Gastroesophageal sphincter (tissue), 4 donors: ENCODE results near the gene PPP2R5C. TPM values are rescaled to one million over a fixed set of nuclear protein-coding genes. Genes with fewer than 3 reads are reported as not detected.

ENCODE experiments used
- ATAC-seq: fragments of 150-250 bp; one replicate; pipeline ENCODE4 v1.9.1; 2016; ENCODE audit warnings: mild to moderate bottlenecking, moderate library complexity
- H3K27ac ChIP-seq, 4 donors: fragments of 200-600 bp; sonication (generic) in 3 of 4; 1 replicate in 3 of 4; 2 replicates in 1 of 4; pipeline ENCODE4 v1.5.1; 2016 to 2019
- H3K27me3 ChIP-seq: fragments of 200-600 bp; sonication (generic); one replicate; pipeline ENCODE4 v1.5.1; 2019
- H3K36me3 ChIP-seq, 2 donors: fragments of 200-600 bp; sonication (generic); one replicate each; pipeline ENCODE4 v1.5.1; 2019; ENCODE audit warnings: control low read depth in 1 of 2
- H3K4me1 ChIP-seq, 3 donors: fragments of 200-600 bp; sonication (generic); 1 replicate in 2 of 3; 2 replicates in 1 of 3; pipeline ENCODE4 v1.5.1; 2016 to 2019; ENCODE audit warnings: control low read depth in 2 of 3
- H3K4me3 ChIP-seq, 2 donors: fragments of 200-600 bp; sonication (generic); one replicate each; pipeline ENCODE4 v1.5.1; 2019; ENCODE audit warnings: mild to moderate bottlenecking in 1 of 2, moderate library complexity in 1 of 2
- H3K9me3 ChIP-seq, 3 donors: fragments of 200-600 bp; sonication (generic); one replicate each; pipeline ENCODE4 v1.5.1; 2017 to 2019; ENCODE audit warnings: control low read depth in 2 of 3
- EP300 ChIP-seq: sonication (generic); formaldehyde crosslinking; IDR thresholded peaks from one replicate; pipeline ENCODE4 v1.6.1; 2017; ENCODE audit warnings: antibody characterized with exemption, mild to moderate bottlenecking
- POLR2A ChIP-seq, 2 donors: fragments of 450-650 bp; IDR thresholded peaks; one replicate each; pipeline ENCODE4 v1.6.1; 2017; ENCODE audit warnings: antibody characterized with exemption in 2 of 2, mild to moderate bottlenecking in 2 of 2, moderate library complexity in 1 of 2
- POLR2AphosphoS5 ChIP-seq: sonication (generic); formaldehyde crosslinking; IDR thresholded peaks from one replicate; pipeline ENCODE4 v1.6.1; 2017; ENCODE audit warnings: antibody characterized with exemption
- WGBS, 2 donors: methylation state at CpG; one replicate each; pipeline ENCODE4 v1.1.5; 2018; ENCODE audit warnings: low coverage in 1 of 2; 5-methylcytosine and 5-hydroxymethylcytosine counted together
- total RNA-seq, 4 donors: library from RNA; depleted of rRNA; stranded (reverse); fragments of >200 nt; gene quantifications; one replicate each; pipeline ENCODE4 v1.1.0, GENCODE V29; 2016
- TF ChIP-seq, protein P1 (sequence below), 4 experiments: fragments of 200-600 bp in 2 of 4; fragments of 450-650 bp in 2 of 4; sonication (generic) in 1 of 4; IDR thresholded peaks; one replicate each; pipeline ENCODE4 v1.5.1; 2017 to 2019; ENCODE audit warnings: antibody characterized with exemption in 4 of 4, mild to moderate bottlenecking in 2 of 4, moderate library complexity in 2 of 4

Gene PPP2R5C
- total RNA-seq, 4 donors from 2014 or later = 123 to 199 (median 131) TPM

DNA sequence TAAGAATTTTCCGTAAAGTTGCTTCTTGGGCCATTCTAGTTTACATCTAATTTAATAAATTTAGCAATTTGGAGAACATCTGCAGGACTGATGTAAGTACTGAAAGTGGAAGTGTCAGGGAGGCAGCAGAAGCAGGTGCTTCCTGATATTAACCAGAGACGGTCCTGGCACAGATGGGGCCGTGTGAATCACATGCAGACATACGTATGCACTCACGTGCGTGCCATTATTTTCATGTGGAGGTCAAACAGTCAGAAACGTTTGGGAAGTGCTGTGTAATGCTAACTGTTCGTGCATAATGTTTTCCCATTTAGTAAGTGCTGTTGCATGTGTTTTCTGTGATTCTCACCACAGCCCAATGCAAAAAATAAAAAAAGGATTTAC lies 115.0 kb downstream of the PPP2R5C start:
- no peak for TF ChIP-seq POLR2A (IDR thresholded peaks at IDR 0.05)
- TF ChIP-seq POLR2AphosphoS5 = peak; percentile 95
- TF ChIP-seq EP300 = peak; percentile 42
- TF ChIP-seq, protein P1, sequence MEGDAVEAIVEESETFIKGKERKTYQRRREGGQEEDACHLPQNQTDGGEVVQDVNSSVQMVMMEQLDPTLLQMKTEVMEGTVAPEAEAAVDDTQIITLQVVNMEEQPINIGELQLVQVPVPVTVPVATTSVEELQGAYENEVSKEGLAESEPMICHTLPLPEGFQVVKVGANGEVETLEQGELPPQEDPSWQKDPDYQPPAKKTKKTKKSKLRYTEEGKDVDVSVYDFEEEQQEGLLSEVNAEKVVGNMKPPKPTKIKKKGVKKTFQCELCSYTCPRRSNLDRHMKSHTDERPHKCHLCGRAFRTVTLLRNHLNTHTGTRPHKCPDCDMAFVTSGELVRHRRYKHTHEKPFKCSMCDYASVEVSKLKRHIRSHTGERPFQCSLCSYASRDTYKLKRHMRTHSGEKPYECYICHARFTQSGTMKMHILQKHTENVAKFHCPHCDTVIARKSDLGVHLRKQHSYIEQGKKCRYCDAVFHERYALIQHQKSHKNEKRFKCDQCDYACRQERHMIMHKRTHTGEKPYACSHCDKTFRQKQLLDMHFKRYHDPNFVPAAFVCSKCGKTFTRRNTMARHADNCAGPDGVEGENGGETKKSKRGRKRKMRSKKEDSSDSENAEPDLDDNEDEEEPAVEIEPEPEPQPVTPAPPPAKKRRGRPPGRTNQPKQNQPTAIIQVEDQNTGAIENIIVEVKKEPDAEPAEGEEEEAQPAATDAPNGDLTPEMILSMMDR (IDR thresholded peaks at IDR 0.05) = no peak
- H3K4me3 ChIP-seq = no peak overlapping the region
- ATAC-seq = peak; percentile 83
- no peaks in the 10 kb centered on the region for H3K9me3 ChIP-seq
- H3K27me3 ChIP-seq = no peaks in the 10 kb centered on the region
- peak overlapping the region in 2 of 4 donors; percentile 67 to 74 for H3K27ac ChIP-seq
- WGBS, 2 donors = 8 to 10% methylated on average over 7 to 8 of the region's 8 CpGs
- peaks cover 0 to 16% of the 10 kb centered on the region in 2 donors for H3K36me3 ChIP-seq
- H3K4me1 ChIP-seq = peaks cover 0 to 72% (median 9%) of the 10 kb centered on the region in 3 donors

DNA sequence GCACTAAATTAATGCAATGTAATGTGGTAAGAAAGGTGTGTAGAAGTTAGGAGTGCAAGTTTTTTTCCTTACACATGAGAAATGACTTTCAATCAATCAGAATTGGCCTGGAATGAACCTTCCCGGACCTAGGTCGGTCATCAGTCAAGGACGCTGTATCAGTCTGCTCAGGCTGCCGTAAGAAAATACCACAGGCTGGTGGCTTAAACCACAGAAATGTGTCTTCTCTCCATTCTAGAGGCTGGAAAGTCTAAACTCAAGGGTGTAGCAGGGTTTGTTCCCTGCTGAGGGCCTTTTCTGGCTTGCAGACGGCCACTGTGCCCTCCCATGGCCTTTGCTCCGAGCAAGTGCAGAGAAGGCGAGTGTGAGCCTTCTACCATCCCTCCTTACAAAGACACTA lies 116.3 kb downstream of the PPP2R5C start:
- TF ChIP-seq EP300 (no peak), POLR2A (IDR thresholded peaks at IDR 0.05) (no peak), POLR2AphosphoS5 (no peak)
- TF ChIP-seq, protein P1 (IDR thresholded peaks at IDR 0.05) = no peak
- H3K9me3 ChIP-seq = no peaks in the 10 kb centered on the region
- H3K36me3 ChIP-seq = peaks cover 0 to 25% of the 10 kb centered on the region in 2 donors
- no peak overlapping the region for H3K4me3 ChIP-seq
- no peaks in the 10 kb centered on the region for H3K27me3 ChIP-seq
- H3K27ac ChIP-seq = peak overlapping the region in 3 of 4 donors; percentile 19 to 74 (median 67)
- H3K4me1 ChIP-seq = peaks cover 0 to 66% (median 9%) of the 10 kb centered on the region in 3 donors
- no peak for ATAC-seq
- WGBS, 2 donors = 87 to 95% methylated on average over 4 to 7 of the region's 7 CpGs

DNA sequence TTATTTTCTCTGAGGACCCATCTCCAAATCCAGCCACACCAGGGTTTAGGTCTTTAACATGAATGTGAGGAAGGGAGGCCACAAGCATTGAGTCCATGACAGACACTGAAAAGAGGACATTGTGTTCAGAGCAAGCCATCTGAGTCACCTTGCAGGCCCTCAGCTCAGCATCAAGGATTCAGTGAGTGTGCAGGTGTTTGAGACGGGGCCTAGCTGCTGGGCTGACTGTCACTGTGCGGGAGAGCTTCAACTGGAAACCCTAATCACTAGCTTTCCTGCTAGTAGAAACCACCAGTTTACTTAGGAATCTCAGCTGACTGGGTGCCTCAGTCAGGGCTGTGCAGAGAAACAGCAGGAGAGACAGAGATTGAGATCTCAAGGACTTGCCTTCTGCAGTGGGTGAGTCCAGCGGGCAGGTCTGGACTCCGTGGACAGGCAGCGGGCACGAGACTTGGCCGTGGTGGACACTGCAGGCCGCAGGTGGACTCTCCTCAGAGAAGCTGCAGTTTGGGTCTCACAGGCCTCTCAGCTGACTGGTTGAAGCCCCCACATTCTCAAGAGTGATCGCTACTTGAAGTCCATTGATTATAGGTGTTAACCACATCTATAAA lies 116.8 kb downstream of the PPP2R5C start:
- TF ChIP-seq EP300 = no peak
- no peak for TF ChIP-seq POLR2AphosphoS5
- TF ChIP-seq, protein P1 (IDR thresholded peaks at IDR 0.05) = no peak
- no peak for TF ChIP-seq POLR2A (IDR thresholded peaks at IDR 0.05)
- H3K9me3 ChIP-seq = no peaks in the 10 kb centered on the region
- peaks cover 0 to 61% (median 9%) of the 10 kb centered on the region in 3 donors for H3K4me1 ChIP-seq
- 98 to 100% methylated on average over 6 to 7 of the region's 9 CpGs for WGBS, 2 donors
- H3K36me3 ChIP-seq = peaks cover 0 to 31% of the 10 kb centered on the region in 2 donors
- peak overlapping the region in 2 of 4 donors; percentile 19 to 74 for H3K27ac ChIP-seq
- H3K4me3 ChIP-seq = no peak overlapping the region
- H3K27me3 ChIP-seq = no peaks in the 10 kb centered on the region
- no peak for ATAC-seq

DNA sequence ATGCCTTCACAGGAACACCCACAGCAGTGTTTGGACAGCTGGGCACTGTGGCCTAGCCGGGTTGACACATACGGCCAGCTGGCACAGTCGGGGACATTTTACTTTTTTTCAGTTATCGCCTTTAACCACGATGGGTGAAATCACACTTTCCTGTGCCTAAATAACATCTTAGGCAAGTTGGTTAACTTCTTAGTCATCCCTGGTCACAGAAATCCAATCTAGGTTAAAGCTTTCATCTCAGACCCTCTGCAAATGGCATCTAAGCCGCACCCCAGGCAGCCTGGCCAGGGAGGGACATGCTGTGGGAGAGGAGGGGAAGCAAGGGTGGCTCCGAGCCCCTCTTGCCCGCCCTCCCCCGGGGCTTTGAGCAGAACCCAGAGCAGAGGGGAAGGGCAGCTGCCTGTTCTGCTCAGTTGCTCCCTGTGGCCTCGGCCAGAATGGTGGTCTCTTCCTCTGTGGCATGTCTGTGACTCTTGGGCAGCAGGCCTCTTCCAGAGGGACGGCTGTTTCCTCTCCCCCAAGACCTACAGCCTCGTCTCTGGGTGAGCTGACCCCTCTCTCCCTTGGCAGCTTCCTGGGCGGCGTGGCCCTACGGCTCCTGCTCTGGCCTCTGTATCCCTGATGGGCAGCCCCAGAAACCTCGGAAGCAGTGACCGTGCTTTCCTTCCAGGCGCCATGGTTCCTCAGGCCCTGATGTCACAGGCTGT lies 117.5 kb downstream of the PPP2R5C start:
- H3K27me3 ChIP-seq = no peaks in the 10 kb centered on the region
- no peak for ATAC-seq
- H3K4me3 ChIP-seq = no peak overlapping the region
- H3K36me3 ChIP-seq = peaks cover 0 to 37% of the 10 kb centered on the region in 2 donors
- TF ChIP-seq EP300 = no peak
- TF ChIP-seq POLR2AphosphoS5 = no peak
- no peak for TF ChIP-seq POLR2A (IDR thresholded peaks at IDR 0.05)
- TF ChIP-seq, protein P1 (IDR thresholded peaks at IDR 0.05) = no peak
- no peaks in the 10 kb centered on the region for H3K9me3 ChIP-seq
- H3K27ac ChIP-seq = peak overlapping the region in 2 of 4 donors; percentile 19 to 32
- peaks cover 0 to 55% (median 9%) of the 10 kb centered on the region in 3 donors for H3K4me1 ChIP-seq
- WGBS, 2 donors = 80 to 89% methylated on average over 6 to 7 of the region's 18 CpGs
